ENCODE results near the gene RET.

The RET gene

DNA sequence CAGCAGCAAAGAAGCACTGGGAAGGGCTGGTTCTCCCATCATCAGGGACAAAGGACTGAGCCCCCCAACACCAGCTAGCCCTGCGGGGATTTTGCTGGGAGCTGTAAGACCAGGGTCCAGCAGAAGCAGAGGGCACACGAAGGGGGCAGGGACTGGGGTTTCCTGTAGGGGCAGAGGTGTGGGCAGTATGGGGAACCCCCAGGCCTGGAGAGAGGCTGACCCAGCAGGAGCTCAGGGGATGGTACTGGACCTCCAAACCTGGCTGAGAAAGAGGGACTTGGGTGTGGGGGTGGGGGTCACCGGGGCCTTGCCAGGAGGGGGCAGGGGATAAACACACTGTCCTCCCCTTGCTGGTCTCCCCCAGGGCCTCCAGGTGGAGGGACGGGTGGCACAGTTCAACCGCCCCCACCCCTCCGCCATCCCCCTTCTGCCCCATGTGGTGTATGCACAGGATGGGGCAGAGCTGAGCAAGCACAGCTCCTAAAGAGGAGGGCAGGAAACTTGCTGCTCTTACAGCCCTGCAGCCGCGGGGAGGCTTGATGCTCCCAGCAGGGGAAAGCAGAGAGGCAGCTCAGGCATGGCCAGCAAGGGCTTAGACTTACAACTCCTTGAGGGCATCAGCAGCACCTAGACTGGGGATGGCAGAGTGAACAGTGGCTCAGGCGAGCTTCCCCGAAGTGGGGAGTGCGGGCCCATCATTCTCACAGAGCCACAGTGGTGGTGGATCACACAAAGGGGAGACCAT lies 12.4 kb upstream of the RET start:
- DNase-seq, result no peak

DNA sequence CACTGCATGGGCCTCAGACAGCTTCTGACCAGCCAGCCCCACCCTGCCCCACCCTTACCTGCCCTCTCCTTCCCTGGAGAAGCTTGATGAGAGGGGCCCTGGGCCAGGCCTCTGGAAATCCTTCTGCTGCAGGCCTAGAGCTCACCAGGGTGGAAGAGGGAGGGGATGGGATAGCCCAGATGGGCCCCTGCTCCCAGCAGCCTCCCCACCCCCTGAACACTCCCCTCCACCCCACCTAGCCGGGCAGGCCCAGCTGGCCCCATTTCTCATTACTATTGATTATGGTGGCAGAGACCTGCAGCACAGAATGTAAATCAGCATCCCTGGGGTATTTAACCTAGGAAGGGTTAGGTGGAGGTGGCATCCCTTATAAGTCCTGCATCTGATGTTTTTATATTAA lies 11.6 kb upstream of the RET start:
- no peak for DNase-seq

DNA sequence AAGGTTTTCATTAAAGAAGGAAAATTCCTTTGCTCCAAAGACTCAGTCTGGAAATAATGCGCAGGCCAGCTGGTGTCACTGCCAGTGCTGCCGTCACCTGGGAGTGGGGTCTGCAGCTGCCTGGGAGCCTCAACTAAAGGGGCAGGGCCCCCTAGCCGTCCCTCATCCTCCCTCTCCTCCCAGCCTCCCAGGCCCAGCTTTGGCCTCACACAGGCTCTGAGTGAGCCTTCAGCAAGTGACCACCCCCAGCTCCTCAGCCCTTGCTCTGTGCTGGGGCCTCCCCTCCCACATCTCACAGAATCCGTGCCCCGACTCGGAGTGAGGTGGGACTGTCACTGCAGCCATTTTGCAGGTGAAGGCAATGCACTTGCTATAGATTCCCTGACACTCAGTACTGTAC lies 11.1 kb upstream of the RET start:
- no peak for DNase-seq

DNA sequence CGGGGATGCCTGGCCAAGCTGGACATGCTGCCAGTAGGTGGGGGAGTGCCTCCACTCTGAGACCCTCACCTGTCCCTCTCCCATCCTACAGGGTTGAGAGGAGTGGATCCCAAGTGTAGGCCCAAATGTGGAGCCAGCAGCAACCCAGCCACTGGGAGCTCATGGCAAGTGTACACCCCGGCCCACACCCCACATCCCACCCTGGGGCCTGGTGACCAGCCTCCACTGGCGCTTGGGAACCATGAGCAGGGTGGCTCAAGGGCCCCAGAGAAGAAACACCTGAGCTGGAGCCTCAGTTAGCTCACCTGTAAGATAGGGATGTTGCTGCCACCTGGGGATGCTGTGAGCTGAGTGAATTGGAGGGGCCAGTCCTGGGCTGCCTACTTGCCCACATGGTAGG lies 10.4 kb upstream of the RET start:
- DNase-seq, result no peak

DNA sequence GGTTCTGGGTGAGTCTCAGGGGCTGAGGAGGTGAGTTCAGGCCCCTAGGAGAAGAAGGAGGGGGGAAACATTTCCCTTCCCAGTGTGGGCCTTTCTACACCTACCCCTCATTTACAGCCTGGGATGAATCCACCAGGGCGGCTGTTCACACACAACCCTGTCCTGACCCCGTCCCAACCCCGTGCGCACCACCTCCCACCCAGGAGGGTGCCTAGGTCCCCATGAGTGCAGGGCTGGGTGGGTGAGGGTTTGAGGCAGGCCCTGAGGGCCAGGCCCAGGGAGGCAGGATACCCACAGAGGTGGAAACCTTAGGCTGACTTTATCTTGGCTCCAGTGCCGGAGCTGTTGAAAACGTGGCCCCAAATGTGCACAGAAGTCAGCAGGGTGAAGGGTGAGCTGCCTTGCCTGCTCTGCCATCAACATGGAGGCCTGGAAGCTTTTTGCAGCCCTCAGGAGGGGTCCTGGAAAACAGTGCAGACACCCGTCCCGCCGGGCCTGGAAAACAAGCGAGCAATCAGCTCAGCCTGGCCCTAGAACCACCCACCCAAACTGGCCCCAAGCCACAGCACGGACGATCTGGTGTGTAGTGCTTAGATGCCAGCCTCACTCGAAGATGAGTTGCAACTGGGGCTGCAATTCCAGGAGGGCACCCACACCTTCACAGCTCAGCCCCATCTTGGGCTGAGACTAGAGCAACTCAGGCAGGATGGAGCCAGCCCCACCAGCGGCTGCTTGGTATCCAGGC lies 9.3 kb upstream of the RET start:
- no peak for DNase-seq

DNA sequence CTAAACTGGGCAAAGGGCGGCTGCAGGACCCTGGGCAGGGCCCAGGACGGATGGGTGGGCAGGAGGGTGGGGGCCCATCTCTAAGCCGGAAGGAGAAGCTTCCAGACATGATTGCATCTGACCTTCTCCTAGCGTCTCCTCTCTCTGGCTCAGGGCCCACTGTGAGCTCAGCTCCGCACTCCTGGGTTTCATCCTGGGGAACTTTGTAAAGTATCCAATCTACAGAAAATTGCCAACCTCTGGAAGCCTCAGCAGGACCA lies 8.8 kb upstream of the RET start:
- DNase-seq, result no peak

DNA sequence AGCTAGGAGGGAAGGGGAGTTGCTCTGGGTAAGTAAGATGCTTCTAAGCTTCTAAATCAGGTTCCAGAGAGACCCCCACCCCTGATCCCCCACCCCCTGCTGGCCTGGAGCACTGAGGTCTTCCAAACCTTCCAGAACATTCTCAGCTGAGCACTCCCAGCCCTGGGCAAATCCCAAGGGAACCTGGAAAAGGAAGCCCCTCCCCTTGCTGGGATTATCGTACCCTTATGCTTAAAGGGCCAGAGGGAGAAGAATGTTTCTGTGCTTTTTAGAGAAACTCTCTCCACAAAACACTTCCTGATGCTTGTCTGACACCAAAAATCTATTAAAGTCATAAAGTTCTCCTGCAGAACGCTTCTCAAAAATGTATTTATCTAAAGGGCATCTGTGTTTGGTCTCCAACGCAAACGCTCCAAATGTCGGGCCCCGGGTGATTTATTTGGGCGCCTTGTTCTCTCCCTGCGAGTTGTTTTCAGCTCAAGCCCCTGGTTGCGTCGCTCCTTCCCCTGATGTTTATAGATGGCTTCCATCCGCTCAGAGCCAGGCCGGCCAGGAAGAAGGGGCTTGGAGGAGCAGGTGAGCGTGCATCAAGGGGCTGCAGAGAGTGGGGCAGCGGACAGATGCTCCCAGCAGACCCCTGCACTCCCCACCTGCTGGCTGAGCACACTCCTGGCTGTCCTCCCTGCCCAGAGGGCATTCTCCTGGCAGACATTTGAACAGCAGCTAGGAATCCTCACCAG lies 8.2 kb upstream of the RET start:
- no peak for DNase-seq

DNA sequence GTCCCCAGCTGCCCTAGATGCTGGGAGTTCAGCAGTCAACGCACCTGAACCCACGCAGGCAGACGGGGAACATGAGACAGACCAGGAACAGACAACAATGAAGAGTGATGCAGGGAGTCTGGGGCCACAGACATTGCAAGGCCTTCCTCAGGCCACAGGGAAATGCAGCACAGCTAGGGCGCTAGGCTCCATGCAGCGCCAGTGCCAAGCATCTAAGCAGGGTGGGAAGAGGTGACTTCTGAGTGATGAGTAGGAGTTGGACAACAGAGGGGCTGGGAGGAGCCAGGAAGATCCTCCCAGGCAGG lies 7.7 kb upstream of the RET start:
- no peak for DNase-seq

DNA sequence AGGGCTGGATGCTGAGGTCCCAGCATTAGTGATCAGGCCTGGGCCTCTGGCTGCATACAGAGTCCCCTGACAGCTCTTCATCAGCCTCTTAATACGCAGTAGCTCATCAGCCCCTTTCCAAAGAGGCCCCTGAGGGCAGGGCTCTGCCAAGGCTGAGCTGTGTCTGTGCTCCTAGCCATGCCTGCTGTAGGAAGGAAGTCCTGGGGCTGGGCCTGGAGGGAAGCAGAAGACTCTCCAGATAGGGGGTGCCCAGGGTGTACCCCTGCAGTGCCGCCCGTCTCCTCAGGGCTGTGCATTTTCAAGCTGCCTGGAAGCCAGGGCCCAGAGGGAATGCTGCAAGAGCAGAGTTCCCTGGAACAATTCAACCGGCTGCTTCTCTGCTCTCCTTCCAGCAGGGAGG lies 7.3 kb upstream of the RET start:
- no peak for DNase-seq

DNA sequence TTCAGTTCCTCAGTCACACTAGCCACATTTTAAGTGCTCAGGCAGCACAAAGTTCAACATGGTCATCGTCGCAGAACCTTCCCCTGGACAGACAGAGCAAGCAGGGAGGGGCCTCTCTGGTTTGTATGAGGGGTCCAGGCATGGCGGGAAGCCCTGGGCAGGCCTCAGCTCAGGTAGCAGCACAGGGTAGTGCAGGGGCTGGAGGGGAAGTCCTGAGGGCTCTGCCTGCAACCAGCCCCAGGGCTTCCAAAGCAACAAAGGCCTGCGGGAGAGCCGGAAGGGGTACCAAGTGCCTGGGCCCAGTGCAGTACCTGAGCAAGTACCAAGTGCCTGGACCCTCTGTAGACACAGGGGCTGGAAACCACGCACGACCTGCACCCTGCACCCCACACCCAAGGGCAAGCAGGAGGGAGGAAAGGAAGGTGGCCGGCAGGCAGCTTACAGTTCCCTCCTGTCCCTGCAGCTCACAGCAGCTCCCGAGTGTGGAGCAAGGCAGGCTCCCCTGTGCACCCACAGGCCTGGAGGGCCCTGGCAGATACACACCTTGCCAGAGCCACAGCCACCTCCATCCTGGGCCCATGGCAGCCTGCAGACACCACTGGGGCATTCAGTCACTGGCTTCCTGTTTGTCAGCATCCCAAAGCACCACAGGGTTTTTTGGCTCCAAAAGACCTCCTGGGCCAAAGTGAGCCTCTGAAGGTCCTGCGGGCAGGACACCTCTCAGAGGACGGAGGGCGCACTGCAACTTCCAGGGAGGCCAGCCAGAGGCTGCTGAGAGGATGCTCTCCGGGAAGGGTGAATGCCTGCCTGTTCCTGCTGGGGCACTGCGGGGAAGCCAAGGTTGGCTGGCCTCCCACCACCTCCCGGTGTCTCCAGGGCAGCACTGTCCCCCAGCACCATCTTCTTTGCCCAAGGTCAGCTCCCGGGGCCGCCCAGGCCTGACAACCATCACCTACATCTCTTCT lies 6.5 kb upstream of the RET start:
- DNase-seq, result no peak

DNA sequence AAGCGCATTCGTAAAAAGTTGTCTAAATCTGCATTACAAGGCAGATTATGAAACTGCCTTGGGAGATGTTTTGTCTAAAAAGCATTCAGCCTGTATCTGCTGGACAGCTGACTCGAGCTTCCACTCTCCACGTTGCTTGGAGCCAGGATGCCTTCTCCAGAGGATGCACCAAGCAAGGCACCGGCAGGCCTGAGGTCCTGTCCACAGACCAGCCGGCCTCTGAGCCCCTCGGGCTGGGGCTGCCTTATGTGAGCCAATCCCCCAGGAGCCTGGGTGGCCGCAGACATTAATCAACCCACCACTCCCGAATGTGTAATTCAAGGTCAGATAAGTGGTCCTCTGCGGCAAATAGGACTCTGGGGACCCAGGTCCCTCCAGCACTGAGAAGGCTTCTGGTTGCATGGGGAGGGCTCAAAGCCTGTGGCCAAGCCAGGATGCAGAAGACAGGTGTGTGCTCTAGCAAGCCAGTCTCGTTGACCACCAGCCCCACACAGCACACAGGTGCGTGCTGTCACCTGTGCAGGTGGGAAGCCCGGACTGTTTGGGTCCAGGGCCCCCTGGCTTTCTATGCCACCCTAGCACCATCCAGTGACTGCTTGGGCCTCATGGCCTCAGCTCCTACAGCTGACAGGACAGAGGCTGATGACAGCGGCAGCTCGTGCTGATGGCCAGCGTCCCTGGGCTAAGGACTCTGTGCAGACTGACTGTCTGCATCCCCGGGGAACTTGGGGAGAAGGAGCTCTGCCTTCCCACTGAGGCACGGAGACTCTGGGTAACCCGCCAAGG lies 4.8 kb upstream of the RET start:
- DNase-seq, result no peak

DNA sequence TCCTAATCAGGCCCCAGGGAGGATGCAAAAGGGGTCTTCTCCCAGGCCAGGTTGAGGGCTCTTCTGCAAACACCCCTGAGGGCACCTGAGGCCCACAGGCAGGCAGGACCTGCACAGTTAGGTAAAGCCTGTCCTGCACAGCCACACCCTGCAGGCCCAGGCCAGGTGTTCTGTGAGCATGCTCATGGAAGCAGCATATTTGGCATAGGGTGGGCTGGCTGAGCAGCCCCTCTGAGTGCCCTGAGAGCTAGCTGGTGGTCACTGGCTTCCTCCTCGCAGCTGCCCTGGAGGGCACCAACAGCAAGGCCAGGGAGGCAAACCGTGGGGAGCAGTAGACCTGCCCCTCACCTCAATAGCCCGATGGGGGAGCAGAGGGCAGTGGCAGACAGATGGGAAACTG lies 3.7 kb upstream of the RET start:
- no peak for DNase-seq

DNA sequence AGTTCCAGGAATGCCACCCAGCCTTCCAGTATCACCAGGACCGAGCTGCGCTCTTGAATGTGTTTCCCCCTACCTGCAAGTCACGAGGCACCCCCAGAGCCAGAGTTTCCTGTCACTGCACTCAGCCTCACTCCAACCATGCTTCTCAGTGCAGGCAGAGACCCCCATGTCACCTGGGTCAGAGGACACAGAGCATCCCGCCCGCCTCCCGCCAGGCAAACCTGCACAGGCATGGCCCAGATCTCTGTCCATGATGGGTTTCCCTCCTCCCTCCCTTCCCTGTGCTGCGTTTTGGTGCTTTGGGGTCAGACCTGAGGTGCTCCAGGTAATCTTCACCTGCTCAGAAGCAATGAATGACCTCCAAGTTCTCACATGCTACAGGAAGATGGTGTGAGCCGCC lies 3.1 kb upstream of the RET start:
- no peak for DNase-seq

DNA sequence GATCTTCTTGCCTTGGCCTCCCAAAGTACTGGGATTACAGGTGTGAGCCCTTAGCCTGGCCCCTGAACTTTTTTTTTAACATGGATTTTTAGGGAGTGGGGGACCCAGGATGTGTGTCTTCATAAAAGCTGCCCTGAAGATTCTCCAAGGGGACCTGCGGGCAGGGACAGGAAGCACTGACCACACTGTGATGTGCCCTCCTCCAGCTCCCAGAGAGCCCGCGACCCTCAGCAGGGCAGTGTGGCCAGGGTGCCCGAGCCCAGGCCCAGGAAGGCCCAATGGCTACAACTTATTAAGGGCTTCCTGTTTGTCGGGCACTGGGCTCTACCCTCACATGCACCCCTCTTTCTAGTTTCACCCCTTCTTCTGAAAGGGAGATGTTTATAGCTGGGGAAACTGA lies 2.5 kb upstream of the RET start:
- no peak for DNase-seq

DNA sequence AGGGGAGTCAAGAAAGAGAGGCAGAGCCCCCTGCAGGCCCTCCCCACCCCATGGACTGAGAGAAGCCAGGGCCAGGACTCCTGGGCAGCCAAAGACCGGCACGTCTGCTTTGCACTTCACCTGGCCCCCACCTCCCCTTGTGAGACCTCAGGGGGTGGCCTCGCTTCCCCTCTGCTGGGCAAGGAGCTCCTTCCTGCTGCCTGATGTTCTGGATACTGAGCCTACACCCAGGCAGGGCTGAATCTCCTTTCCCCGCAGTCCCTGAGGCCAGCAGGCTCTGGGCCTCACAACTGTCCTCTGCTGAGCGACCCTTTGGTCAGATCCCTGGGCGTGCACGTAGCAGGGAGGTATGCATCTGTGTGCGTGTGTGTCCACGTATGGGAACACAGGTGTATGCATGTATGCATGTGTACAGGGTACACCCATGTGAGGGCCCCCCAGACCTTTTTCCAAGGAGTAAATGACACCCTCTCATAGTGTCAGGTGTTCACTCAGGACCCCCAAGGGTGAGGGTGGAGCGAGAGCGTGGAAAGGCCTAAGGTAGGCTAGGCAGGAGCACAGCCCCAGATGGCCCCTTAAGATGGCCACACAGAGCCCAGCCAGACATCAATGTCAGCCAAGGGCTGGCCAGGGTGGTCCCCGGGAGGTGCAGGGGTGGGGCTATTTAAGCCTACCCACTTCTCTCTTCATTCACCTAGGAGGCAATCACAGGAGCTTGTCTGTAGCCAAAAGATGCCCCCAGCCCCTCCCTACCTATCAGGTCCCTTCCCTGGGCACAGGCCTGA lies 1.9 kb upstream of the RET start:
- DNase-seq, result no peak

DNA sequence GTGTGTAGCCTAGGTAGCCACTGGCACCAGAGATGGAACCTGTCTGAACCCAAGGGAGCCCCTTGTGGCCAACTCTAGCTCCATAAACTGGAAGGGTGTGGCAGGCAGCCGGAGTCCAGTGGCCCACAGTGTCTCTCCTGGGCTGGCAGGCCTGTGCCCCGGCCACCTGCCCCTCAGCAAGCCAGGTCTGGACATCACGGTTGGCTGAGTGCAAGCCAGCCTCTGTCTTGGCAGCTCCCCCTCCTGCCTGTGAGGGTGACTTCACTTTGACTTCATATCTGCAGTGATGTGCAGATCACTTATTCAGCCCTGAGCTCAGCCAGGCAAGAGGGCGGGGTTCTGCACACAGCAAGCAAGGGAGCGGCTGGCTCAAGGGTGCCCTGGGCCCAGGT lies 1.3 kb upstream of the RET start:
- DNase-seq, result no peak

DNA sequence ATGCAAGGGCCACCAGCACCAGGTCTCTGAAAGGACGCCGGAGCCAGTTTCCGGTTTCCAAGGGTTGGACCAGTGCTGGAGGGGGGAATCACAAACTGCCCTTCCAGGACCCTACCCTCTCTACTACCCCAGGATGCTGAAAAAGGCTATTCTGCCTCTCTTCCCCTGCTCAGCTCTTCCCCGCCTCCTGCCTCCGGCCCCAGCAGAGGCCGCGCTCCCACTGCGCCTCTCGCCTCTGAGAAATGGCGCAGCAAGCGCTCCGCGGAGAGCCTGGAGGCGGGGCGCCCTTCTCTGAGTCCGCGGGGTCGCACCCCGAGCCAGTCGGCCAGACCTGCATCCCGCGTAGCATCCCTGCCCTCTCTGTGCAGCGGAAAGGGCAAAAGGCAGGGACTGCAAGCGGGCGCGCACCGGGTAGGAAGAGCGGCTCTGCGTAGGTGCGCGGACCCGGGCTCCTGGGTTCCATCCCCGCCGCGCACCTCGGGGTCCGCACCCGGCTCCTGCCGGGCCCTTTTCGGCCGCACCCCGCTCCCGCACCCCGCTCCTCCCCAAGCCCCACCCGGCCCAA lies 476 bp upstream of the RET start:
- no peak for DNase-seq

DNA sequence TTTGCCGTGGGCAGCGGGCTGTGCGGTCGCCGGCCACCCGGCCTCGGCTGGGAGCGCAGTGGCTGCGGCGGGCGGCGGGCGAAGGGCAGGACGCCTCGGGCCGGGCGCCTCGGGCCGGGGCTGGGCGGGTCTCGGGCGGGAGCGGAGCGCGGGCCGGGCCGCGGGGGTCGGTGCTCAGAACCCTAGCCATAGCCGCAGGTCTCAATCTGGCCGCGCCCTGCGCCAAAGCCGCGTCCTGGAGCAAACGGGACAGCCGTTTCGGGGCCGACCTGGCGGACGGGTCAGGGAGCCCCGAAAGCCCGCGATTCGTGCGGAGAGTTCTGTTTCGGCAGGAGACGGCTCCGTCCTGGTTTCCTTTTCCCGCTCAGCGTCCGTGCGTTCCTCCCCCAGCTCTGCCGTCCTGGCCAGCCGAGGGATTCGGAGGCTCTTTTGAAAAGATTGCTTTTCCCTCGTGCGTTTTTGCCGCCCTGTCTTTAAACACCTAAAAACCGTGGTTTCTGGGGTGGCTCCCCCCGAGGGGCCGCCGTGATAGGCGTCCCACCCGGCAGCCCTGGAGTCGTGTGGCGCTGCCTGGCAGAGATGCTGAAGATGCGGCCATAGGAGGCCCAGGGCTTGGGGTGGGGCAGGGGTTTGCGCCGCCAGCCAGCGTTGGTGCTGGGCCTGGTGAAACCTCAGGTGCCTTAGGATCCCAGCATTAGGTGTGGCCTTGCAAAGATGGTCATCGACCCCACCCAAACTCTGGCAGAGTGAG lies 727 bp downstream of the RET start:
- no peak for DNase-seq

DNA sequence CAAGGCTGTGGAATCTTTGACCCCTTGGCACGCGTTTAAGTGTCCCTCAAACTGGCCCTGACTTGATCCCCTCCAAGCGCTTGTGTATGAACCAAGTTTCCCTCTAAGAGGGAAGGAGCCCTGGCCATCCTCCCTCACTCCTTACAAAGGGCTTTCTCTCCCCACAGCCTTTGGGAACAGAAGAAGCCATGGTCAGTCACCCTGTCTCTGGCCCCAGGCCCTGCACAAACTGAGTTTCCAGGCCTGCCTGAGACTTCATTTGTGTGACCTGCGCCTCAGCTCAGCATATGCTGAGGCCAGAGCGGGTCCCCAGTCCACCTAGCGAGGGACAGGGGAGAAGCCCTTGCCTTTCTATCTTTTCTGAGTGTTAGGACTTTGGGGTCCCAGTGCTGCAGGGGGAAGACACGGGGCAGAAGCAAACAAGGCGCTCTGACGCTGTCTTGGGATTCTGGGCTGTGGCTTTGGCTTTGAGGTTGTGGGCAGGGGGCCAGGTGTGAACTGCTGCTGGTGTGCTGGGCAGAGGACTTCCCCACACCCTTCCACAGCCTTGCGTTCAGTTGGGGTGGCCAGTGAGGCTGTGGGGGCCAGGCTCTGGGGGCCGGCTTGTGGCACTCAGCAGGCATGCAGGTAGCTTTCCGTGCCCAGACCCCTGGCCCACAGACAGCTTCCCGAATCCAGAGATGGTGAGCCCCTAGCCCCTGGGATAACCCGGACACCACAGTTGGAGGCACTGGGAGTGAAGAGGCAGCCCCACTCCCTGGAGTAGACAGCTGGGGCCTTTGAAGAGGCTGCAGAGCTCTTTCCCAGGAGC lies 1.5 kb downstream of the RET start:
- DNase-seq, result no peak

DNA sequence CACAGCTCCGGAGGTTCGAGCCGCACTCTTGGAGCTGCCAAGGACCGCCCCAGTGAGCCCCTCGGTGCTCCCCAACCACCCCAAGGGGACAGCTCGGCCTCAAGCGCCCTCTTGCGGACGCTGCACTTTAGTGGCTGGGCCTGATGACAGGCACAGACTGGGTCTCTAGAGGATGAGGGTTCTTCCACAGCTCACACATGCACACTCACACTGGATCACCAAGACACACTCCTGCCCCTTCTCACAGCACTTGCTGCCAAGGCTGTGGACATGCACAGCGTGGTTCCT lies 2.1 kb downstream of the RET start:
- DNase-seq, result no peak
